OCI-LY1 (cell line): Measurements from ENCODE around the gene TASP1.

Source experiments
- H2AFZ ChIP-seq: fragments of 200-600 bp; sonication (generic), shearing (Covaris generic); 2 replicates; pipeline ENCODE4 v1.6.0; 2014; ENCODE audit warnings: antibody characterized with exemption, mild to moderate bottlenecking, low read length
- H3F3A ChIP-seq: fragments of 200-600 bp; sonication (generic), shearing (Covaris generic); 2 replicates; pipeline ENCODE4 v1.6.0; 2014; ENCODE audit warnings: mild to moderate bottlenecking, antibody characterized with exemption, low read length, moderate library complexity; ENCODE audit not compliant: insufficient read depth
- H3K27ac ChIP-seq: fragments of 200-600 bp; sonication (generic); 2 replicates; pipeline ENCODE4 v1.5.1; 2014; ENCODE audit warnings: low read length, mixed run types, mild to moderate bottlenecking, low read depth; ENCODE audit not compliant: poor library complexity, severe bottlenecking
- H3K27me3 ChIP-seq: fragments of 200-600 bp; sonication (generic); 2 replicates; pipeline ENCODE4 v1.6.0; 2014; ENCODE audit warnings: antibody characterized with exemption, mild to moderate bottlenecking, low read length, moderate library complexity; ENCODE audit not compliant: insufficient read depth
- H3K36me3 ChIP-seq: fragments of 200-600 bp; sonication (generic); 2 replicates; pipeline ENCODE4 v1.6.1; 2014; ENCODE audit warnings: mild to moderate bottlenecking, antibody characterized with exemption, low read length, moderate library complexity, mixed read lengths; ENCODE audit not compliant: insufficient read depth
- H3K4me1 ChIP-seq: fragments of 200-600 bp; sonication (generic); 2 replicates; pipeline ENCODE4 v1.5.1; 2014; ENCODE audit warnings: mild to moderate bottlenecking, low read length, moderate library complexity; ENCODE audit not compliant: insufficient read depth, severe bottlenecking
- H3K4me2 ChIP-seq: fragments of 200-600 bp; sonication (generic), shearing (Covaris generic); 2 replicates; pipeline ENCODE4 v1.6.1; 2014; ENCODE audit warnings: low read length
- H3K4me3 ChIP-seq: fragments of 200-600 bp; sonication (generic); 2 replicates; pipeline ENCODE4 v1.5.1; 2014; ENCODE audit warnings: low read length, low read depth, mild to moderate bottlenecking, mixed read lengths; ENCODE audit not compliant: poor library complexity, severe bottlenecking
- H3K79me2 ChIP-seq: fragments of 200-600 bp; shearing (Covaris generic); 2 replicates; pipeline ENCODE4 v1.6.1; 2016; ENCODE audit warnings: mixed run types, low read length, mixed read lengths; ENCODE audit not compliant: insufficient read depth
- H3K9ac ChIP-seq: fragments of 200-600 bp; sonication (generic), shearing (Covaris generic); 2 replicates; pipeline ENCODE4 v1.6.1; 2014; ENCODE audit warnings: mild to moderate bottlenecking, low read length, mixed read lengths
- H3K9me2 ChIP-seq: fragments of 200-600 bp; sonication (generic), shearing (Covaris generic); 2 replicates; pipeline ENCODE4 v1.6.1; 2014; ENCODE audit warnings: low read depth, mild to moderate bottlenecking, low read length, mixed read lengths
- H3K9me3 ChIP-seq: fragments of 200-600 bp; shearing (Covaris generic); 2 replicates; pipeline ENCODE4 v1.6.1; 2014; ENCODE audit warnings: low read length, mixed read lengths
- H4K20me1 ChIP-seq: fragments of 200-600 bp; sonication (generic), shearing (Covaris generic); 2 replicates; pipeline ENCODE4 v1.6.0; 2016; ENCODE audit warnings: mild to moderate bottlenecking, low read length; ENCODE audit not compliant: insufficient read depth
- EZH2 ChIP-seq: fragments of 200-600 bp; sonication (generic), shearing (Covaris generic); IDR thresholded peaks from 2 replicates; pipeline ENCODE4 v1.8.0; 2017; ENCODE audit warnings: borderline replicate concordance, mixed run types, mild to moderate bottlenecking, antibody characterized with exemption, low read length, moderate library complexity, mixed read lengths
- TF ChIP-seq, protein P1 (sequence below): fragments of 200-600 bp; sonication (generic), shearing (Covaris generic); IDR thresholded peaks from 2 replicates; pipeline ENCODE4 v1.5.1; 2017; ENCODE audit warnings: mild to moderate bottlenecking, antibody characterized with exemption, low read length, moderate library complexity, mixed read lengths

The TASP1 gene

DNA sequence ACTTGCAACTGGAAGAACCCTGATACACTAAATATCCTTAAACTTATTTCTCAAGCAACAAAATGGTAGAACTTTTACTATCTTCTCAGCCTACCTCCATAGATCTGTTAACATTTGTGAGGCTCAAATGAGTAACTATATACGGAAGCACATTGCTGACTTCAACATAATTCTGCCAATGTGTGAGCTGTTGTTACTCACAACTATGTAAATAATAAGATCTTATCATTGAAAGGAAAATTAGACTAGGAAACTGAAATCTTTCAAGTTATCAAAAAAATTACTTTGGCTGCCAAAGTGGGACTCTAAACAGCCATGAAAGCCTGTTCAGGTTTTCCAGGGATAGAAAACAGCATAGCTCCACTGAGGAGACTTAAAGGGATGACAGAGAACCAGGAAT is 40.2 kb upstream of the TASP1 start:
- TF ChIP-seq EZH2, result no peak
- TF ChIP-seq, protein P1, sequence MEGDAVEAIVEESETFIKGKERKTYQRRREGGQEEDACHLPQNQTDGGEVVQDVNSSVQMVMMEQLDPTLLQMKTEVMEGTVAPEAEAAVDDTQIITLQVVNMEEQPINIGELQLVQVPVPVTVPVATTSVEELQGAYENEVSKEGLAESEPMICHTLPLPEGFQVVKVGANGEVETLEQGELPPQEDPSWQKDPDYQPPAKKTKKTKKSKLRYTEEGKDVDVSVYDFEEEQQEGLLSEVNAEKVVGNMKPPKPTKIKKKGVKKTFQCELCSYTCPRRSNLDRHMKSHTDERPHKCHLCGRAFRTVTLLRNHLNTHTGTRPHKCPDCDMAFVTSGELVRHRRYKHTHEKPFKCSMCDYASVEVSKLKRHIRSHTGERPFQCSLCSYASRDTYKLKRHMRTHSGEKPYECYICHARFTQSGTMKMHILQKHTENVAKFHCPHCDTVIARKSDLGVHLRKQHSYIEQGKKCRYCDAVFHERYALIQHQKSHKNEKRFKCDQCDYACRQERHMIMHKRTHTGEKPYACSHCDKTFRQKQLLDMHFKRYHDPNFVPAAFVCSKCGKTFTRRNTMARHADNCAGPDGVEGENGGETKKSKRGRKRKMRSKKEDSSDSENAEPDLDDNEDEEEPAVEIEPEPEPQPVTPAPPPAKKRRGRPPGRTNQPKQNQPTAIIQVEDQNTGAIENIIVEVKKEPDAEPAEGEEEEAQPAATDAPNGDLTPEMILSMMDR, result no peak
- 0 out of 2 replicates have a peak, but pooled peaks cover 4% of the 10 kb centered on the region for H3K27me3 ChIP-seq
- H3K4me3 ChIP-seq, result no peak overlapping the region
- H2AFZ ChIP-seq, result no peak overlapping the region
- no peak overlapping the region for H3K4me2 ChIP-seq
- no peak overlapping the region for H3K27ac ChIP-seq
- H3K9me3 ChIP-seq, result no peaks in the 10 kb centered on the region
- H3K9me2 ChIP-seq, result no peaks in the 10 kb centered on the region
- no peaks in the 10 kb centered on the region for H3F3A ChIP-seq
- no peak overlapping the region for H3K9ac ChIP-seq
- H3K4me1 ChIP-seq, result no peaks in the 10 kb centered on the region
- H3K79me2 ChIP-seq, result no peaks in the 10 kb centered on the region
- H3K36me3 ChIP-seq, result no peaks in the 10 kb centered on the region
- no peaks in the 10 kb centered on the region for H4K20me1 ChIP-seq

DNA sequence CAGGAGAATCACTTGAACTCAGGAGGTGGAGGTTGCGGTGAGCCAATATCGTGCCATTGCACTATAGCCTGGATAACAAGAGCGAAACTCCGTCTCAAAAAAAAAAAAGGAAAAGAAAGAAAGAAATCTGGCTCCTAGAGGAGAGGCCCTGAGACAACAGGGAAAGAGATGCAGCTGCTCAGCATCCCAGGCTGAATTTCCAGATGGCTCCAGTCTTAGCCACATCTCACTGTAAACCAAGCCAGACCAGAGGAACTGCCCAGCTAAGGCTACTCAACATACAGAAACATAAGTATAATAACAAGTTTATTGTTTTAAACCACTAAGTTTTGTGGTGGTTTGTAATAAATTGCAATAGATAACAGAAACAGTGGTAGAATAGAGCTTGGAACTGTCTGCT is 38.5 kb upstream of the TASP1 start:
- no peaks in the 10 kb centered on the region for H3K9me2 ChIP-seq
- no peaks in the 10 kb centered on the region for H3K79me2 ChIP-seq
- no peak overlapping the region for H3K4me3 ChIP-seq
- H3K36me3 ChIP-seq, result no peaks in the 10 kb centered on the region
- no peaks in the 10 kb centered on the region for H3K4me1 ChIP-seq
- H3K9me3 ChIP-seq, result no peaks in the 10 kb centered on the region
- no peak overlapping the region for H2AFZ ChIP-seq
- H4K20me1 ChIP-seq, result no peaks in the 10 kb centered on the region
- TF ChIP-seq EZH2, result no peak
- TF ChIP-seq, protein P1, result no peak
- no peak overlapping the region for H3K9ac ChIP-seq
- H3K27ac ChIP-seq, result no peak overlapping the region
- H3K27me3 ChIP-seq, result 0 out of 2 replicates have a peak, but pooled peaks cover 4% of the 10 kb centered on the region
- H3F3A ChIP-seq, result no peaks in the 10 kb centered on the region
- no peak overlapping the region for H3K4me2 ChIP-seq

DNA sequence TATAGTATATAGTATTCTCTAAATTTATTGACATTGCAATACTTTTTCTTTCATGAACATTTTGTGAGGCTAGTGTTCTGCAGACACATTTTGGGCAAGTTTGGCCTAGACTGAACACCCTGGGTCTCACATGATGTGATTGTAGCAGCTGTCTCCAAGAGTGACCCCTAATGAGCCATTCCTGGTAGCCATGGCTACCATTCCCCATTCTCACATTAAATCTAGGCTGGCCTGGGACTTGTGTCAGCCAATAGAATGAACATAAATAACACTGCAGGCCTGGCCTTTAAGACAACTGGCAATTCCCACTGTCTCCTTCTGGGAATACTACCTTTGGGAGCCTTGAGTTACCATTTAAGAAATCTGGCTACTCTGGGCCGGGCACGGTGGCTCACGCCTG is 38.0 kb upstream of the TASP1 start:
- H3K9ac ChIP-seq, result no peak overlapping the region
- 0 out of 2 replicates have a peak, but pooled peaks cover 4% of the 10 kb centered on the region for H3K27me3 ChIP-seq
- TF ChIP-seq, protein P1, result no peak
- TF ChIP-seq EZH2, result no peak
- no peaks in the 10 kb centered on the region for H3K4me1 ChIP-seq
- no peaks in the 10 kb centered on the region for H3K9me3 ChIP-seq
- H3K4me3 ChIP-seq, result no peak overlapping the region
- no peak overlapping the region for H3K27ac ChIP-seq
- no peaks in the 10 kb centered on the region for H3K79me2 ChIP-seq
- no peaks in the 10 kb centered on the region for H3F3A ChIP-seq
- no peaks in the 10 kb centered on the region for H4K20me1 ChIP-seq
- H3K9me2 ChIP-seq, result no peaks in the 10 kb centered on the region
- H3K36me3 ChIP-seq, result no peaks in the 10 kb centered on the region
- no peak overlapping the region for H3K4me2 ChIP-seq
- H2AFZ ChIP-seq, result no peak overlapping the region
